ENCODE measurements around the gene MEGF6.
"Not testable (repeated sequence)": the region's sequence is repeated elsewhere in the genome, so short reads cannot be mapped to it uniquely, and the experiment has no call there.

Gene MEGF6

DNA sequence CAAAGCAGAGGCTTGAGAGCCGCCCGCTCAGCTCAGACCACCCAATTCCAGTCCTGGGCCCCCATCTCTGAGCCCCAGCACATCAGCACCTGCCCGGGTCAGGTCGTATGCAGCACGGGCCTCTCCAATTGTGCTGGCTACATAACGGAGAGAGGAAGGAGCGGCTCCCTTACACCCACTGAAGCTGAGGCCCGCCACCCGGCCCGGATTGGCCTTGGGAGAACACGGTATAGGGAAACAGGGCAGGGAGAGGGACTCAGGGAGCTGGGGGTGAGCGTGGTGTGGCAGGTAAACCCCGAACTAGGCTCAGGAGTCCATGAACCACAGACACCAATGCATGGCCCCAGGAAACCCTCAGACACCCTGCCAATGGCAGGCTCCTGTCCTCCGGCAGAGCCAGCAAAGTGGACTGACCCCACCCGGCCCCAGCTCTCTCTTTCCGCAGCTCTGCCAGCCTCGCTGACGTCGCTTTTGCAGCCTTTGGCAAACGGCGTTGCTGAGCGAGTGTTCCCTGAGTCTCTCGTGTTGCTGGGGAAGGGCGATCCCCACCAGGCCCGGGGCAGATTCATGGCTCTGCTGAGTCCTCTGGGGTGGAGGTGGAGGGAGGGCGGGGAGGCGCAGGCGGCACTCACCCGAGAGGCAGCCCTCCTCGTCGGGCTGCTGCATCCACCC, 16.5 kb downstream of the MEGF6 start:
- no peak for DNase-seq (ENCODE audit: low read depth in 2 of 2, low spot score in 1 of 2)

DNA sequence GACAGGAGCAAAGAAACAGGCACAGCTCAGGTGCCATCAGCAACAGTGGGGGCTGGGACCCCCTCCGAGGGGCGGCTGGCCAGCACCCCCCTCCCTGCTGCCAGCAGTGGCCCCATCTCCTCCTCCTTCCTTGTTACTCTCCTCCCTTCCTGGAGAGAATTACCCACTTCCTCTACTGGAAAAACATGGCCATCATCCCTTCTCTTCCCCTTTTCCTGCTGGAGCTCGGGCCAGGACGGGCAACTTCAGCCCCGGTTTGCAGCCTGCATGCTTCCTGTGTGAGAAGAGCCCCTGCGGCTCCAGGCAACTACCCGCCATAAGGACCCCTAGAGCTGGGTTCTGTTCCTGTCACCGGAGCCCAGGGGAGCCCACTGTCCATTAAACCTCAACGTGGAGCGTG, 17.6 kb downstream of the MEGF6 start:
- no peak for DNase-seq (ENCODE audit: low read depth in 2 of 2, low spot score in 1 of 2)

DNA sequence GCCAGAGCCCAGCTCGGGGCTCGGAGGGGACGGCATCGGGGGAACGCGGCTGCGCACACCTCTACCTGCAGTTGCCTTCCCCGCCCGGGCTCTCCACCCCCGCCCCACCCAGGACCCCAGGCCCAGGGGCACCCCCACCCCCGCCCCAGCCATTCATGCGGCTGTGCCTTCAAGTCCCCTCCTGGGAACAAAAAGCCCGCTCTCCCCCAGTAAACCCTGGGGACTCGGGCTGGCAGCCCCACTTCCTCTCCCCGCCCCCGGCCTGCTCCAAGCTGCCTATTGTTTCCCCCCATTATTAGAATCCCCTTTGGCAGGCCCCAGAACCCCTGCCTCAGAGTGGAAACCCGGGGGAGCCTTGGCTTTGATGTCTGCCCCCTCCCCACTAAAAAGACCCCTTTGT, 18.0 kb downstream of the MEGF6 start:
- no peak for DNase-seq (ENCODE audit: low read depth in 2 of 2, low spot score in 1 of 2)

DNA sequence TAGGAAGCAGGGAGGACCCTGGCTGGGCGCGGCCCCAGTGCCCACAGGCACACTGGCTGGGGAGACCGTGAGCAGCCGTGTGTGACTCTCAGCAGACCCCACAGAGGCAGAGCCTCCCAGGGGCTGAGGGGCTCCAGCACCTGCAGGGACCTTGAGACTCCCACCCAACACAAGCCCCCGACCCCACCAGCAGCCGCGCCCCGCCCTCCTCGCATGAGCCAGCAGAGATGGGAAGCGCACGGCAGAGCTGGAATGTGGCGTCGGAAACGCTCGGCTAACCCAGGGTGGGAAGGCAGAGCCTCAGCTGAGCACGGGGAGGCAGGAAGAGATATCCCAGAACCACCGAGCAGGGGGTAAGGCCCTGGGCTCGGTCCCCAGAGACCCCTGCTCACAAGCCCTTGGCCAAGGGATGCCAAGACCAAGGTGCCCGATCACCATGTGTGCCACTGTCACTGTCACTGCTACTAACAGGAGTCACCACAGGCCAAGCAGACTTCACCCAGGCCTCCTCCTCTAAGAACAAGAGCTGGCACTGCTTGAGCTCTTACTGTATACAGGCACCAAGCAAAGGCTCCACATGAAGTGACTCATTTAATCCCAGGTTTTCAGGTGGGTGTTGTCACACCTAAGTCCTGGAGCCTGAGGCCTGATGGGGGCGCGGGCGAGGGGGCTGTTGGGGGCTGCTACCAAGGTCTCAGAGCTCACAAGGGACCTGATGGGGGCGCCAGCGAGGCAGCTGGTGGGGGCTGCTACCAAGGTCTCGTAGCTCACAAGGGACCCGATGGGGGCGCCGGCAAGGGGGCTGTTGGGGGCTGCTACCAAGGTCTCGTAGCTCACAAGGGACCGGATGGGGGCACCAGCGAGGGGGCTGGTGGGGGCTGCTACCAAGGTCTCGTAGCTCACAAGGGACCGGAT, 20.1 kb downstream of the MEGF6 start:
- DNase-seq (ENCODE audit: low read depth in 2 of 2, low spot score in 1 of 2): no peak

DNA sequence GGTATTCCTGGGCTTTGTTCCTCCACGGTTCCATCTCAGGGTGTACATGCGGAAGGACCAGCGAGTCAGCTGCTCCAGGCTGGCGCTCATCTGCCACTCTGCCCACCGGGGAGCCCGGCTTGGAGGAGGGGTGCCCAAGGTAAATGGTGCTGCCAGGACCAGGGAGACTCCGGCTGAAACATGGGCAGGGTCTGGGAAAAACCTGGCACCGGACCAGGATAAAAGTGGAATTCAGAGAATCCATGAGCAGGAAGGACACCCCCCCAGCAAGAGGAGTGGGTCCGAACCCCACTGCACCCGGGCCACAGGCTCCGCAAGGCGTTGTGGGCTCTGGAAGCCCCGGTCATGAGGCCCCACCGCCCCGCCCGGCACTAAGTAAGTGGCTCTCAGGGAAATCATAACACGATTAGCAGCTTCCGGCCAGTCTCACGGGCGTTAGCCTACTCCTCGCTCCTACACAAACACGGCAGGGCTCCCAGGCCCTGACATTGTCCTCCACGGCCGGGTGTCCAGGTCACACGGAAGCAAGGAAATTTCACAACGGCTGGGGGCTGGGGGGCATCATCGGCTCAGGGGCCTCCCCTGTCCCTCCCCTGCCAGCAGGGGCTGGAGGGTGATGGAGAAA, 21.1 kb downstream of the MEGF6 start:
- no peak for DNase-seq (ENCODE audit: low read depth in 2 of 2, low spot score in 1 of 2)

DNA sequence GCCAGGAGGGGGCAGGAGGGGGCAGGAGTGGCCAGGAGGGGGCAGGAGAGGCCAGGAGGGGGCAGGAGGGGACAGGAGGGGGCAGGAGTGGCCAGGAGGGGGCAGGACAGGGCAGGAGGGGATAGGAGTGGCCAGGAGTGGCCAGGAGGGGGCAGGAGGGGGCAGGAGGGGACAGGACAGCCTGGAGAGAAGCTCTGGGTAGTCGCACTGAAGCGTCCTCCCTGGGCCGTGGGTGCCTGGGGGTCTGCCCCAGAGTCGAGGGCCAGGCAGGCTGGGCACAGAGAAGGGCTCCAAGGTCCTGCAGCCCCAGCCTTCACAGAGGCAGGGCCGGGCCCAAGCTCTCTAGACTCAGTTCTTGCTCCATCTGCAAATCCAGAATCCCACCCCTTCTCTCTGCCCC, 22.9 kb downstream of the MEGF6 start:
- no peak for DNase-seq (ENCODE audit: low read depth in 2 of 2, low spot score in 1 of 2)

DNA sequence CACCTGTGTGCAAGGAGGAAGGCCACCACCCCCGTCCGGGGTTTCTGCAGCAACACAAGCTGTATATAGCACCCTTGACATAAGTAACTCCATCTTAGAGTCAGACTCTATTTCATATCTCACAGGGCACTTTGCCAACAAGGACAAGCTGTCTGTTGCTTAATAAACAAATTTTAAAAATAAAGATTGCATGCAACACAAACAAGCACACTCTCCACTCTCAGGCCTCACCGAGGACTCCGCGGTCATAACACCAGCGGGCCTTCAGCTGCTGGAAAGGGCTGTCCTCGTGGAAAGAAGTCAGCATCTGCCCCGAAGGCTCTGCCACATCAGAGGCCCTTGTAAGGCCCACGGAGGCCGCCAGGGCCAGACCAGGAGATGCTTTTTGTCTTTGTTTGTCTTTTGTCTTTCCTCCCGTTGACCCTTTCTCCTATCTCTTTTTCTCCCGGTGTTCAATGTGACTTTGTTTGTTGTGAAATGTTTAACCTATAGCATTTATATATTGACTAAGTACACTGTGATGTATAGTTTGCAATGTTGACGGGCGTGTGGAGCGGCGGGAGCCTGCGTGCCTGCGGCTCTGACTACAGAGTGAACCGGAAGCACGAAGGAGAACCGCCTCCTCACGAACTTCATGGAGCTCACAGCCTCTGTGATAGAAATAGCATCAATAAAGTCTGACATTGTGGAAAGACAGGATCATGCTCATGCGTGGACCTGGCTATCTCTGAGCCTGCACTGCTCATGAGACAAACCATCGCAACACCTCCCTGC, 24.1 kb downstream of the MEGF6 start:
- no peak for DNase-seq (ENCODE audit: low read depth in 2 of 2, low spot score in 1 of 2)

DNA sequence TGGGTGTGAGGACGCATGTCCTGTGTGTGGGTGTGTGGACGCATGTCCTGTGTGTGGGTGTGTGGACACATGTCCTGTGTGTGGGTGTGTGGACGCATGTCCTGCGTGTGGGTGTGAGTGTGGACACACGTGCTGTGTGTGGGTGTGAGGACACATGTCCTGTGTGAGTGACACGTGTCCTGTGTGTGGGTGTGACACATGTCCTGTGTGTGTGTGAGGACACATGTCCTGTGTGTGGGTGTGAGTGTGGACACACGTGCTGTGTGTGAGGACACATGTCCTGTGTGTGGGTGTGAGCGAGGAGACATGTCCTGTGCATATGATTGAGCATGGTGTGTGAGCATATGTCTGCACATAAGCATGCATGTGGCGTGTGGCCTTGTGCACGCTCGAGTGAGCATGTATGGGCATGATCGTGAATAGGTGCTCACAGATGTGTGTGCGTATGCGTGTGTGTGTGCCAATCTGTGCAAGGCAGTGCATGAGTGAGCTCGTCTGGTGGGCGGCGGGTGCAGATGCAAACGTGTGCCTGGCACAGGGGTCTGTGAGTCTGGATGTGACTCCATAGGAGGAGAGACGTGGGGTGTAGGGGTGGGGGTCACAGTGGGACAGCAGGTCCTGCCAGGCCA, 25.3 kb downstream of the MEGF6 start:
- no peak for DNase-seq (ENCODE audit: low read depth in 2 of 2, low spot score in 1 of 2)

DNA sequence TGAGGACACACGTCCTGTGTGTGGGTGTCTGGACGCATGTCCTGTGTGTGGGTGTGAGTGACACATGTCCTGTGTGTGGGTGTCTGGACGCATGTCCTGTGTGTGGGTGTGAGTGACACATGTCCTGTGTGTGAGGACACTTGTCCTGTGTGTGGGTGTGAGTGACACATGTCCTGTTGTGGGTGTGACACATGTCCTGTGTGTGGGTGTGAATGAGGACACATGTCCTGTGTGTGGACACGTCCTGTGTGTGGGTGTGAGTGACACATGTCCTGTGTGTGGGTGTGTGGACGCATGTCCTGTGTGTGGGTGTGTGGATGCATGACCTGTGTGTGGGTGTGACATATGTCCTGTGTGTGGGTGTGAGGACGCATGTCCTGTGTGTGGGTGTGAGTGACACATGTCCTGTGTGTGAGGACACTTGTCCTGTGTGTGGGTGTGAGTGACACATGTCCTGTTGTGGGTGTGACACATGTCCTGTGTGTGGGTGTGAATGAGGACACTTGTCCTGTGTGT, 25.9 kb downstream of the MEGF6 start:
- not testable (repeated sequence) for DNase-seq (ENCODE audit: low read depth in 2 of 2, low spot score in 1 of 2)

DNA sequence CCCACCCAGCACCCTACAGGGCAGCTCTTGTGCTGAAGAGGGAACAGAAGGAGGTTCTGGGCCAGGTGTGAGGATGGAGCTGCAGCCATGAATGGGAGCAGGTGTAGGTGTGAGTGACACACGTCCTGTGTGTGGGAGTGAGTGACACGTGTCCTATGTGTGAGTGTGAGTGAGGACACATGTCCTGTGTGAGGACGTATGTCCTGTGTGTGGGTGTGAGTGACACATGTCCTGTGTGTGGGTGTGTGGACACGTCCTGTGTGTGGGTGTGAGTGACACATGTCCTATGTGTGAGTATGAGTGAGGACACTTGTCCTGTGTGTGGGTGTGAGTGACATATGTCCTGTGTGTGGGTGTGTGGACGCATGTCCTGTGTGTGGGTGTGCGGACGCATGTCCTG, 26.4 kb downstream of the MEGF6 start:
- peak in 1 of 2 donors; percentile 18 for DNase-seq (ENCODE audit: low read depth in 2 of 2, low spot score in 1 of 2)

DNA sequence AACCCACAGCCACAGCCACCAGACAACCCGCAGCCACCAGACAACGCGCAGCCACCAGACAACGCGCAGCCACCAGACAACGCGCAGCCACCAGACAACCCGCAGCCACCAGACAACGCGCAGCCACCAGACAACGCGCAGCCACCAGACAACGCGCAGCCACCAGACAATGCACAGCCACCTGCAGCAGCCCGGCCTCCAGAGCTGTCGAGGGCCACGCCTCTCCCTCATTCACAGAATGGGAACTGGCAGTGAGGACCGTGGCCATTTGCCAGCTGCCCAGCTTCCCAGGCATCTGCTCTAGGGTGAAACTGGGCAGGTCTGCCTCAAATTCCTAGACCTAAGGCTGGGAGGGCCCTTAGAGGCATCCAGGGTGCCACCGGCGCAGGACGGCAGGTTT, 27.6 kb downstream of the MEGF6 start:
- DNase-seq (ENCODE audit: low read depth in 2 of 2, low spot score in 1 of 2): not testable (repeated sequence)

DNA sequence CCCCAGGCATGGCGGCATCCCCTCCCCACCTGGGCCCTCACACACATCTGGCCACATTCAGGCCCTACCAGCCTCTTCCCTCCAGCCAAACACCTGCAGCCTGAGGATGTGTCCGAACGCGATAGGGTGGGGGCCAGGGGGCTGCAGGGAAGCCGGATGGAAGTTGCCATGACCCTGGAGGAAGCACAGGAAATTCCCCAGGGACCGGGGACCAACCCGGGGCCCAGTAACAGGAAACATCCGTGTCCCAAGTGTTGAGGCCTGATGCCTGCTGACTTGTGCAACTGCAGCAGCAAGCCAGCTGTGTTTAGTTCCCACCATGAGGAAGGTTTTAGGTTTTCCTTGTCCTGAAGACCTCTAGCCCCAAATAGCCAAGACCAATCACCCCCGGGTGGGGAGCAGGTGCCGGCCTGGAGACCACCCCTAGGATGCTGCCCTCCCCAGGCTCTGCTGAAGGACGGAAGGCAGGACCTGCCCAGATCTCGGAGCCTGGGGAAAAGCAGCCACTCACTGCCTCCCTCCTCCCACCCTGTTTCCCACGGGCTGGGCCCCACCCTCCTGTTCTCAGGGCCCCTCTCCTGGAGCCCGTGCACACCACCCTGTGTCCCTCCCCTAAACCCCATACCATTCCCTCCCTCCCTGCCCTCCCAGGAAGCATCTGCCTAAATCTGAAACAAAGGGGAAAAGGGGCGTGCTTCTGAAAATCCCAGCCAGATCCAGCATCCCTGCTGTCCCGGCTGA, 29.8 kb downstream of the MEGF6 start:
- DNase-seq (ENCODE audit: low read depth in 2 of 2, low spot score in 1 of 2): no peak

DNA sequence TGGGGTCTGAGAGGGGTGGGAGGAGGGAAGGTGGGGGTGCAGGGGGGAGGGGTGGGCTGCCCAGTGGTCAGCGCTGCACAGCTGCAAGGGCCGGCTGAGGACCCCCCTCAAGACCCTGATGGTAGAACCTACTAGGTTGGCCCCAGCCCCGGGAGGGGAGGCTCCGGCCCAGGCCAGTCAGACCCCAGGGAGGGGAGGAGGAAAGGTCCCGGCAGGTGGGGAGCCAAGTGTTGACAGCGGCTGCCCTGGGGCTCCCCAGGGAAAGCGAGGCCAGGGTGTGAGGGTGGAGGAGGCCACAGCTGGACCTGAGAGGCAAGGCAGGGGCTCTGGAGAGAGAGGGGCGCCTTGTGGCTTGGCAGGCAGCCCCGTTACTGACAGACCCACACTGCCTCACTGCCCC, 31.1 kb downstream of the MEGF6 start:
- DNase-seq (ENCODE audit: low read depth in 2 of 2, low spot score in 1 of 2): no peak

DNA sequence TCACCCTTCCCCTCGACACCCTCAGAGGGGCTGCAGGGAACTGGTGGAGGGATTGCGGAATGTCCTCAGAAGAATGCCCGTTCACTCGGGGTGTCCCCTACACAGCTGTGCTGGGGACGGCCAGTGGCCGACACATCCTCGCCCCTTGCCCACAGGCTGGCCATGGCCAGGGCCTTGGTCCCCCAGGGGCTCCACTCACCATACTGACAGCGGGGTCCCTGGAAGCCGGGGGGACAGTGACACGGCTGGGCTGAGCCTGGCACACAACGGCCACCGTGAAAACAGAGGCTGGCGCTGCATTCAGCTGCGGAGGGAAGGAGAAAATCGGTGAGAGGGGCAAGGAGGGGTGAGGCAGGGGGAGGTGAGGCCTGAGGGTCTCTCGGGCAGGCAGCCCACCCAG, 31.7 kb downstream of the MEGF6 start:
- DNase-seq (ENCODE audit: low read depth in 2 of 2, low spot score in 1 of 2): no peak

DNA sequence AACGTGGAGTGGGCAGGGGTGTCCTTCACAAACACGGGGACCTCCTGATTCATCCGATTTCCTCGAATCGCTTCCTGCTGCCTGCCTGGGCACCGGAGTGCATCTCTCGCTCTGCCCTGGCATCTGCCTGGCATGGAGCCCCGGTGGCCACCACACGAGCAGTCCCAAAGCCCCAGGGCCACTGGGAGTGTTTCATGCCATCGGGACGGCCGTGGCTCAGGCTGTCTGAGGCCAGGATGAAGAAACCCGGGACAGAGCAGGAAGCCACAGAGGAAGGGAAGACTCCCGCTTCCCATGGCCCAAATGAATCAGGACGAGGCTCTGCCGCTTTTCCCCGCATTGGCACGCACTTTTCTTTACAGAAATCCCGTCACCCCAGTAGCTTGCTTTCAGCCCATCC, 32.4 kb downstream of the MEGF6 start:
- DNase-seq (ENCODE audit: low read depth in 2 of 2, low spot score in 1 of 2): no peak

DNA sequence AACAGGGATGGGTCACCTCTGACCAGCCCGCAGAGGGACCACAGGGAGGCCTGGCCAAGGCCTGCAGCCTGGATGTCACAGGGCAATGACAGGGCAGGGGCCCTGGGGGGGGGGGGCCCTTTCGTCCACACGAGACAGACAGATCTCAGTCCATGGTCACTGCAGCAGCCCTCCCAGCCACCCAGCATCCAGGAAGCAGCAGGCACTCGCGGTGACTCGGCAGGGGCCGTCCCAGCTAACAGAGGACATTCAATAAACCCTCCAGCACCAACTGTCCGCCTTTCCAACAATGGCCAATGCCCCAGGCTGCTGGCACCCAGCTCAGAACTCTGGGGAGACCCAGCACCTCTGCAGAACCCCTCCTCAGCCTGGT, 32.9 kb downstream of the MEGF6 start:
- no peak for DNase-seq (ENCODE audit: low read depth in 2 of 2, low spot score in 1 of 2)

DNA sequence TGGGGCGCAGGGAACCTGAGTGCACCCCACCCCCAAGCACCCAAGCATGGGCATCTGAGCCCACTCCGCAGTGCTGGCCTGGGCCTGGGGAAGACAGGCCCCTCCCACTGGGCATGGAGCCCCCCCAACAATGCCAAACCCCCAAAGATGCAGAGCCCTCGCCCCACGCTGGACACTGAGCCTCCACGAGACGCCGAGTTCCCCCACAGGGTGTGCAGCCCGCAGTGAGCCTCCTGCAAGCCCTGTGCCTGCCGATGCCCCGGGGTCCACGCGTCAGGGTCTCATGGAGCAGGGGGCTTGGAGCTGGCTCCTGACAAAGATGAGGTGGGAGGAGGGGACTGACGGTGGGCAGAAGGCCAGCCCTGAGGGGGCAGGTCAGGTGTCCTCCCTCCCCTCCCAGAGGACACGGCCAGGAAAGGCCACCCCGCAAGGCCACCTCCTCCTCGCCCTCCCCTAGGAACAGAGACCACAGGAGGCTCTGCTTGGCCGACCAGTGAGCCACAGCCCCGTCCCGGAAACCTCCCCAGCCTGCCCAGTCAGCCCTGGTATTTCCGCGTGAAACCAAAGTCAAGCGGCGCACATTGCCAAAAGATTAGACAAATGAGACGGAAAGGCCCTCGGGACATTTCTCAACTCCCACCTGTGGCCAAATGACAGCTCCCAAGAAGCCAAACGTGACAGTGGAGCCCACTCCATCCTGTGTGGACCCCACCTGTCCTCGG, 33.4 kb downstream of the MEGF6 start:
- no peak for DNase-seq (ENCODE audit: low read depth in 2 of 2, low spot score in 1 of 2)

DNA sequence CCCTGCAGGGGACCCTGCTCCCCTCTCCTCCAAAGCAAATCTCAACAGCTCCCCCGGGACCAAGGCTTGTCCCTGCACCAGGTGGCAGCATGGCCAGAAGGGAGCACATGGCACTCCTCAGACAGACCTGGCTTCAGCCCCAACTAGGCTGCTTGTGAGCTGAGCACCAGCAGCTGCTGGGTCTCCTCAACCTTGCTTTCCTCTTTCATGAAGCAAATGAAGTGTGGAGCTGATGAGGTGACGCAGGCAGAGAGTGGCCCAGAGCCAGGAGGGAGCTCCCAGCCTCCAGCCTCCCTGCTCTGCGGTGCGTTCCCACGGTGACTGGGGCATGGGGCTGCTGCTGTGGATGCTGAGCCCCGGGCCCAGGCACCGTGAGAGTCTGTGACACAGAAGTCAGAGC, 34.0 kb downstream of the MEGF6 start:
- no peak for DNase-seq (ENCODE audit: low read depth in 2 of 2, low spot score in 1 of 2)

DNA sequence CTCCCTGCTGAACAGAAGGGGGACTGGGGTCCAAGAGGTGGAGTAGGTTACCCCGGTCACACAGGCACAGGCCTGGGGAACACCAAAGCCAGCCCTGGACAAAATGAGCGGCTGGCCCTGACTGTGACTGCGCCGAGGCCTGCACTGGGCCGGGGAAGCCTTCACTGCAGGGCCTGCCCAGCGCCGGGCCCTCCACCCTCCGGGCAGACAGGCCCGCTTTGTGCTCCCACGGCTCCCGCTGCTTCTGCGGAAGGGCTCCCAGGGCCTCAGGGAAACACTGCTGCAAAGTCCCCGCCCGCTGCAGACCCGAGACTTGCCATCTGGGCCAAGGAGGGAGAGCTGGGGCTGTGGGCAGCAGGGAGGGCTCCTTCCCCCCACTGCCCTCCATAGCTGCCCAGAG, 35.3 kb downstream of the MEGF6 start:
- DNase-seq (ENCODE audit: low read depth in 2 of 2, low spot score in 1 of 2): no peak
